ENCODE data around the gene SMIM44. TPM values are rescaled to one million over a fixed set of nuclear protein-coding genes. Genes with fewer than 3 reads are reported as not detected.

The SMIM44 gene
- total RNA-seq, 1 experiment from 2014 or later = not detected

DNA sequence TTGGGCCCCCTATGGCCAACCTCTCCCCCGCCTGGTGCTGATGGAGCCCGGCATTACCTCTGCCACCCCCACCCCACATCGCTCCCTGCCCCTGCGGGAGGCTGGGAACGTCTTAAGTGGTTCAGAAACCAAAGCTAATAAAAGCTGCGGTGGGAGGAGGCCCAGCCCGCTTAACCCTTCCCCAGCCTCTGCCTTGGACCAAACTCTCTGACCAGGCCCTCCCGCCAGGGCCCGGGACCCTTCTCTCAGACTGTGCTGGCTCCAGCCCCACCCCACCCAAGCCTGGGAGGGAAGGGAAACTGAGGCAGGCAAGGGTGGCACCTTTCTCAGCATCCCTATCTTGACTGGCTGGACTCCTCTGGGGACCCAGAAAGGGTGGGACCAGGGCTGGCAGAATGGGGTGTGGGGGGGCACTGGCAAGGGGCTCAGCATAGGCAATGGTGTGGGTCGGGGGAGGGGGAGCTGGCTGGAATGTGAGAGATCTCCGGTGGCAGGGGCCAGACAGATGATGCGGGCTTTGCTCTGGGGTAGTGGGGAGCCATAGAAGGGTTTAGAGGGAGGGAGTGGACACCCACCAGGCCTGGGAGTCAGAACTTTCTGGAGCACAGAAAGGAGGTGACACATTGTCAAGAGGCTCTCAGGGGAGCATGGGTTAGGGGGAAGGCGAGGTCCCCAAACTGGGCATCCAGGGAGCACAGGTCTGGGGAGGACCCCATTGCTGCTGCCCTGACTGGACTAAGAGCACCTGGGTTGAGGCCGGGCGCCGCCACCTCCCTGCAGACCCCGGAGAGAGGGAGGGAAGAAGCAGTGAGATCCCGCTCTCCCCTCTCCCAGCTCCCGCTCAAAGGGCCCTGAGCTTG lies 24.8 kb downstream of the SMIM44 start:
- Histone ChIP-seq H3K27me3 (ENCODE audit: control insufficient read depth, insufficient read depth, low read length) (no peaks in the 10 kb centered on the region), H3K4me1 (ENCODE audit: control insufficient read depth, insufficient read depth, low read length) (peaks cover 25% of the 10 kb centered on the region), H3K4me3 (ENCODE audit: low read depth in 2 of 2, low read length in 2 of 2) (no peak overlapping the region), H3K36me3 (ENCODE audit: control insufficient read depth, insufficient read depth, low read length) (no peaks in the 10 kb centered on the region), H3K9me3 (ENCODE audit: control insufficient read depth, insufficient read depth, low read depth, low read length) (no peaks in the 10 kb centered on the region), H3K27ac (ENCODE audit: low read length) (peak overlapping the region; percentile 51; the same call in 1 of the 2 replicates)
- ATAC-seq (peak; percentile 16; the same call in 1 of the 2 replicates), DNase-seq (ENCODE audit: low read depth, low spot score) (no peak)
- TF ChIP-seq, protein P1, sequence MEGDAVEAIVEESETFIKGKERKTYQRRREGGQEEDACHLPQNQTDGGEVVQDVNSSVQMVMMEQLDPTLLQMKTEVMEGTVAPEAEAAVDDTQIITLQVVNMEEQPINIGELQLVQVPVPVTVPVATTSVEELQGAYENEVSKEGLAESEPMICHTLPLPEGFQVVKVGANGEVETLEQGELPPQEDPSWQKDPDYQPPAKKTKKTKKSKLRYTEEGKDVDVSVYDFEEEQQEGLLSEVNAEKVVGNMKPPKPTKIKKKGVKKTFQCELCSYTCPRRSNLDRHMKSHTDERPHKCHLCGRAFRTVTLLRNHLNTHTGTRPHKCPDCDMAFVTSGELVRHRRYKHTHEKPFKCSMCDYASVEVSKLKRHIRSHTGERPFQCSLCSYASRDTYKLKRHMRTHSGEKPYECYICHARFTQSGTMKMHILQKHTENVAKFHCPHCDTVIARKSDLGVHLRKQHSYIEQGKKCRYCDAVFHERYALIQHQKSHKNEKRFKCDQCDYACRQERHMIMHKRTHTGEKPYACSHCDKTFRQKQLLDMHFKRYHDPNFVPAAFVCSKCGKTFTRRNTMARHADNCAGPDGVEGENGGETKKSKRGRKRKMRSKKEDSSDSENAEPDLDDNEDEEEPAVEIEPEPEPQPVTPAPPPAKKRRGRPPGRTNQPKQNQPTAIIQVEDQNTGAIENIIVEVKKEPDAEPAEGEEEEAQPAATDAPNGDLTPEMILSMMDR (IDR thresholded peaks at IDR 0.05) = no peak
- TF ChIP-seq, protein P2, sequence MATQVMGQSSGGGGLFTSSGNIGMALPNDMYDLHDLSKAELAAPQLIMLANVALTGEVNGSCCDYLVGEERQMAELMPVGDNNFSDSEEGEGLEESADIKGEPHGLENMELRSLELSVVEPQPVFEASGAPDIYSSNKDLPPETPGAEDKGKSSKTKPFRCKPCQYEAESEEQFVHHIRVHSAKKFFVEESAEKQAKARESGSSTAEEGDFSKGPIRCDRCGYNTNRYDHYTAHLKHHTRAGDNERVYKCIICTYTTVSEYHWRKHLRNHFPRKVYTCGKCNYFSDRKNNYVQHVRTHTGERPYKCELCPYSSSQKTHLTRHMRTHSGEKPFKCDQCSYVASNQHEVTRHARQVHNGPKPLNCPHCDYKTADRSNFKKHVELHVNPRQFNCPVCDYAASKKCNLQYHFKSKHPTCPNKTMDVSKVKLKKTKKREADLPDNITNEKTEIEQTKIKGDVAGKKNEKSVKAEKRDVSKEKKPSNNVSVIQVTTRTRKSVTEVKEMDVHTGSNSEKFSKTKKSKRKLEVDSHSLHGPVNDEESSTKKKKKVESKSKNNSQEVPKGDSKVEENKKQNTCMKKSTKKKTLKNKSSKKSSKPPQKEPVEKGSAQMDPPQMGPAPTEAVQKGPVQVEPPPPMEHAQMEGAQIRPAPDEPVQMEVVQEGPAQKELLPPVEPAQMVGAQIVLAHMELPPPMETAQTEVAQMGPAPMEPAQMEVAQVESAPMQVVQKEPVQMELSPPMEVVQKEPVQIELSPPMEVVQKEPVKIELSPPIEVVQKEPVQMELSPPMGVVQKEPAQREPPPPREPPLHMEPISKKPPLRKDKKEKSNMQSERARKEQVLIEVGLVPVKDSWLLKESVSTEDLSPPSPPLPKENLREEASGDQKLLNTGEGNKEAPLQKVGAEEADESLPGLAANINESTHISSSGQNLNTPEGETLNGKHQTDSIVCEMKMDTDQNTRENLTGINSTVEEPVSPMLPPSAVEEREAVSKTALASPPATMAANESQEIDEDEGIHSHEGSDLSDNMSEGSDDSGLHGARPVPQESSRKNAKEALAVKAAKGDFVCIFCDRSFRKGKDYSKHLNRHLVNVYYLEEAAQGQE (IDR thresholded peaks at IDR 0.05; ENCODE audit: insufficient read depth in 1 of 2, low read depth in 2 of 2, low read length in 1 of 2) = no peak
- no peak for TF ChIP-seq SIN3A (IDR thresholded peaks at IDR 0.05; ENCODE audit: borderline replicate concordance, insufficient read depth, low read depth, low read length)
- TF ChIP-seq TCF7L2 (IDR thresholded peaks at IDR 0.05; ENCODE audit: low read depth, low read length) = no peak
- TF ChIP-seq POLR2AphosphoS5 (IDR thresholded peaks at IDR 0.05; ENCODE audit: low read depth, low read length) = no peak
- CTCF ChIA-PET = interaction anchor here (0.6 kb wide), 1 partner anchor 131 kb away, joined by 5 read pairs; no protein-coding TSS in a partner anchor
- in situ Hi-C loops (cut with HindIII; ENCODE audit: low pct_unique_long_range_greater_than_20kb, low sequenced_read_pairs) = no loop called here
- POLR2A ChIA-PET = interaction anchor here (0.6 kb wide), 1 partner anchor 15 kb away, joined by 5 read pairs; no protein-coding TSS in a partner anchor
- intact Hi-C loops (cut with micrococcal nuclease; ENCODE audit: unreplicated experiment) = no loop called here
- BruUV-seq (replicated peaks) = no TSS peak

DNA sequence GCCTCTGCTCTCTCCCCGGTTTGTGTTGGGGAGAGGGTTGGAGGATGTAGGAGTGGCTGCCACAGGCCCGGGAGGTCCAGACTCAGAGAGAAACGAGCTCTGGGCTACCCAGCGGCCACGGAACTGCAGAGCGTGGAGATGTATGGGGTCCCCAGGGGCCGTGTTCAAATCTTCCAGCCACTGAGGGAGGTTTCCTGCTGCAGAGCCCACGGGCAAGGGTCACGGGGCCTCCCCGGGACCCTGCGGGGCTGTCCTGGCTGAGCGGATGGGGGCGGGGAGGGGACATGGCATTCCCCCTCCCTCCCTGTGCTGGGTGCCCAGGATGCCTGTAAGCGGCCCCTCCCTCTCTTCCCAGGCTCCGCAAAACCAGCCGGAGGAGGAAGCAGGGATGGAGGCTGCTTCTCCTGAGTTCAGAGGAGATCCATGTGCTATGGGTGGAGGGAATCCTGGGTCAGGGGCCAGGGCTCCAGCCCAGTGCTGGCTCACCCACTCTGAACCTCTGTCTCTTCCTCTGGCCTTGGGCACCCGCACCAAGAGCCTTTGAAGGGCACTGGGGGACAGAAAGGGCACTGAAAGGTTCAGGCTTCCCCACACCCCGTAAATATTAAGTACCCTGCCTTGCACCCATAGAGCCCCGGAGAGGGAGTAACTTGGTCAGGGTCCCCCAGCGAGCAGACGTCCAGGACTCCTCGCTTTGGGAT lies 25.6 kb downstream of the SMIM44 start:
- ChIA-PET POLR2A (no interaction called here), CTCF (no interaction called here)
- in situ Hi-C loops (cut with HindIII; ENCODE audit: low pct_unique_long_range_greater_than_20kb, low sequenced_read_pairs) (no loop called here), intact Hi-C loops (cut with micrococcal nuclease; ENCODE audit: unreplicated experiment) (no loop called here)
- DNase-seq (ENCODE audit: low read depth, low spot score) (no peak), ATAC-seq (peak; percentile 76)
- peaks cover 25% of the 10 kb centered on the region for H3K4me1 ChIP-seq (ENCODE audit: control insufficient read depth, insufficient read depth, low read length)
- H3K4me3 ChIP-seq (ENCODE audit: low read depth in 2 of 2, low read length in 2 of 2) = no peak overlapping the region
- no peaks in the 10 kb centered on the region for H3K27me3 ChIP-seq (ENCODE audit: control insufficient read depth, insufficient read depth, low read length)
- no peaks in the 10 kb centered on the region for H3K36me3 ChIP-seq (ENCODE audit: control insufficient read depth, insufficient read depth, low read length)
- TF ChIP-seq SIN3A (IDR thresholded peaks at IDR 0.05; ENCODE audit: borderline replicate concordance, insufficient read depth, low read depth, low read length) (no peak), POLR2AphosphoS5 (IDR thresholded peaks at IDR 0.05; ENCODE audit: low read depth, low read length) (no peak)
- TF ChIP-seq, protein P2 (IDR thresholded peaks at IDR 0.05; ENCODE audit: insufficient read depth in 1 of 2, low read depth in 2 of 2, low read length in 1 of 2) = no peak
- no TSS peak for BruUV-seq (replicated peaks)
- H3K9me3 ChIP-seq (ENCODE audit: control insufficient read depth, insufficient read depth, low read depth, low read length) = no peaks in the 10 kb centered on the region
- H3K27ac ChIP-seq (ENCODE audit: low read length) = peak overlapping the region; percentile 51

Measured in Panc1 (cell line).